NCI-H82 treated with DMSO at 0.1 percent for 48 hours (cell line): Measurements from ENCODE around the gene NKAIN2.

Source experiments
- DNase-seq: peaks from one replicate; lab custom pipeline; 2025; ENCODE audit not compliant: unreplicated experiment; lab: John Stamatoyannopoulos, UW

The NKAIN2 gene

DNA sequence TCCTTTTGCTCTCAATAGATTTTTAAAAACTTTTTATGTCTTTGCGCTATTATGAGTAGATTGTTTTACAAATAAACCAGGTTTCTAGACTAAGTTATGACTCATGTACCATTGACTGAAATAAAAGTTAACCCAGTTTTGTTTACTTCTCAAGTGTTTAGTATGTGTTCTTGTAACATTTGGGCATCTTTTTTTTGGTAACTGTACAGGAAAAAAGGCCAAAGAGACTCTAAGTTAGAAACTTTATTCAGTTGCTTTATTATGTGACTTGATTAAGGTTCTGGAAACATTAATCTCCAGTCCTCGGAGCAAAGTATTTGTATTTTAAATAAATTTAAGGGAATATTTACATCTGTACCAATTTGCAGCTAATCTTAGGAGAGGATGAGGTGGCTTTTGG, 2.9 kb downstream of the NKAIN2 start:
- DNase-seq = no peak

DNA sequence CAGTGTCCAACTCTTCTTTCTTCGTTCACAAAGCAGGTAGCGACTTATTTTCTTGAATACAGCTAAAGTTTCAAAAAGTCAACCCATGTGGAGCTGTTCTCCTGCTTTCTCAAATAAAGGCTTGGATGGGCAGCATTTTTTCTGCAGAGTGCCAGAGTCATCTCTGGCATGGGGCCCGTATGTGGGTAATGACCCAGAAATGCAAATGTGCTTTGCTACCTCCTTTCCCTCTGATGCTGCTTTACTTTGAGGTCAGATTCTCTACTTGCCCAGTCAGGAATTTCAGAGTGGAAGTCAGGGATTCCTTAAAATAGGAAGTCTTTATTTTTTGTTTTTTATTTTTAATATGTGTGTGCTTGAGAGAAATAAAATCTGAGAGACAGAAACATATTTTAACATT, 4.9 kb downstream of the NKAIN2 start:
- no peak for DNase-seq

GRCh38 chr6:123810214-123810613, 6.5 kb downstream of the NKAIN2 start:
- no peak for DNase-seq

DNA sequence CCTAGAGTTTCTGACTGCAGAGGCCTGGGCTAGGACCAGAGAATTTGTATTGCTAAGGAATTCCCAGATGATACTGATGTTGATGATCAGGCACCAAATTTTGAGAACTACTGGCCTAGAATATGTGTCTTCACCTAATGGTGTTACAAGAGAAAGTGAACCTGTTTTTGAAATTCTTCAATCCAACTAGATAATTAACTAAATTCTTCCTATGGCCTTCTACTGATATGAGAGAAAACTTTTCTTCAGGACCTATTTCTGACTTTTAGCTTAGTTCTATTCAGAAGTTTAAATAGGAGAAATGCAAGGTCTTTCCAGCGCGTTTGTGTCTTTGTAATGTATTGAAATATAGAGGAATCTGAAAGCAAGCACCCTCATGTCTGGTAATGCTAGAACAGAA, 7.3 kb downstream of the NKAIN2 start:
- DNase-seq = no peak

DNA sequence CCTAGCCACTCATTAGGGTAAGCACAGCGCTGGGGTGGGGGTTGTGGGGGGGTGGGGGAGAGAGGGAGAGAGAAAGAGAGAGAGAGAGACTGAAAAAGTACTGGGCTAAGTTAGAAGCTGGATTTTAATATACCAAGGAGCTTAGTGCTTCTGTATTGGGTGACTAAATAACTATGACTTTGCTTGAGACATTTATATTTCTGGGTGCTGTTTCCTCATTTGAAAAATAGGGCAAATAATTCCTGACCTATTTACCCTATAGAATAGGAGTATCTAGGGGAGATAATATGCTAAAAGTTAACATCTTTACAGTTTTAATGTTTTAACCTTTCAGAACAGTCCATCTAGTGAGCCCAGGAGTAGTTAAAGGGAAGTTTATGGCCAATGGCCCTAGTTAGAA, 7.7 kb downstream of the NKAIN2 start:
- DNase-seq = no peak

- no peak for DNase-seq
Measured at GRCh38 chr6:123812621-123813020, 9.0 kb downstream of the NKAIN2 start.

GRCh38 chr6:123821112-123821511, 17.4 kb downstream of the NKAIN2 start:
- DNase-seq = no peak

GRCh38 chr6:123829302-123829953, 25.8 kb downstream of the NKAIN2 start:
- DNase-seq = no peak

DNA sequence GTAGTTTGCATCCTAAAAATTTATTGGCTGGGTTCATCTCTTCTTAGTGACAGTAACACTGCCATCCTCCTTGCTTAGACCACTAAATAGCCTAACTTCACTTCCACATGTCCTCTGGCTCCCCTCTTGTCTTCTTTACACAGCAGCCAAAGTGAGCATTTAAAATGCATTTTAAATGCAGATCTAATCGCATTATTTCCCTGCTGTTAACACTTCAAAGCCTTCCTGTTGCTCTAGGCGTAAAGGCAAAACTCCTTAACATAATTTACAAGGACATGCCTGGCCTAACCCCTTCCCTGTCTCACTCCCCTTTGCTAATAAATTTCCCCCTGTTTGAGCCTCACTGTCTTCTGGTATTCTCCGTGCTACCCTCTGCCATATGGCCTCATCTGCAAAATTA, 26.5 kb downstream of the NKAIN2 start:
- peak; percentile 33 for DNase-seq

DNA sequence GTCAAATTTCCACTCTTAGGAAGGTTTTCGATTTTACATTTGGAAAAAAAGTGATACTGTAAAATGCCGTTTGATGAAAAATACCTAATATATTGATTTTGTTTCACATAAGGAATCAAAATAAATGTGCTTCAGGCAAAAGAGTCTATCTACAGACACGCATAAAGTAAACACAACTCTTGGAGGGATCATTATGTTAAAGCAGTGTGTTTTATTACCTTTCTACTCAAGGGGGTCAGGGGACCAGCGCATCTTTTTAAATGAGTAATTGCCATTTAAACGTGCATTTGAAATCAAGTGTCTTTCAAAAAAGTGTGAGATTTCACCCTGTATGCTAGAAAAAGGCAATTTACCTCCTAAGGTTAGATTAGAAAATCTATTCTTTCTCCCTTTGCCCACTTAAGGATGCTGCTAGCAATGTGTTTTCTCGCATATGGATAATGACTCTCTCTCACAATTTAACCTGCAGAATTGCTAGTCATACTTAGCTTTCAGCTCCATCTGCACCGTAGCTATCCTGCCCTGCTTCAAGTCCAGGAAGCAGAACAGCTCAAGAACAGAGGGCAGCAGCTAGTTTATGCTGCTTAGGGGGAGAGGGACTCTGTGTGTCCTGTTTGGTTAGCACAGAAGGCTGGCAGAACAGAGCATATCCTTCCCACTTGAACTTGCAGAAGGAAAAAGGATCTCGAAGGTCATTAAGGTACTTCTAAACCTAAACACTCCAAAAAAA, 35.0 kb downstream of the NKAIN2 start:
- DNase-seq = no peak

GRCh38 chr6:123841067-123841896, 37.6 kb downstream of the NKAIN2 start:
- no peak for DNase-seq

GRCh38 chr6:123844011-123844410, 40.3 kb downstream of the NKAIN2 start:
- no peak for DNase-seq

- no peak for DNase-seq
Measured at GRCh38 chr6:123848347-123848746, 44.7 kb downstream of the NKAIN2 start.

GRCh38 chr6:123849406-123849805, 45.7 kb downstream of the NKAIN2 start:
- no peak for DNase-seq

GRCh38 chr6:123850555-123850954, 46.9 kb downstream of the NKAIN2 start:
- DNase-seq = no peak

- DNase-seq = no peak
Measured at GRCh38 chr6:123854201-123854600, 50.5 kb downstream of the NKAIN2 start.

- DNase-seq = no peak
Measured at GRCh38 chr6:123855506-123855905, 51.8 kb downstream of the NKAIN2 start.

GRCh38 chr6:123859291-123859690, 55.6 kb downstream of the NKAIN2 start:
- DNase-seq = no peak

DNA sequence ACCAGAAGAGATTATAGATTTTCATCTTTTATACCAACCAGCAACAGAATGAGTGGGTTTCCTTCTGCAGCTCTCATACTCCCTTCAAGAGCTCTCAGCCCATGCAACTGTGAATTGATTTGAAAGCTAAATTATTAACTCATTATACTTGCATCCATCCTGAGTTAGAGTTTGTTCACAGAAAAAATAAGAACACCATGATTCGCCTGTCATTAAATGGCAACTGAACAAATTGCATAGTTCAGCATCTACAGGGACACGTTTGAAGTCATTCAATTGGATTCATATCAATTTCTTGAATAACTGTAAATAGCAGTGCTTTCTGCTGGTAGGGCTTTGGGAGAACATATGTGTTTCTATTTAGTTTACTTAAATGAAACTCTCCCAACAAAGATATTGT, 65.7 kb downstream of the NKAIN2 start:
- DNase-seq = no peak

DNA sequence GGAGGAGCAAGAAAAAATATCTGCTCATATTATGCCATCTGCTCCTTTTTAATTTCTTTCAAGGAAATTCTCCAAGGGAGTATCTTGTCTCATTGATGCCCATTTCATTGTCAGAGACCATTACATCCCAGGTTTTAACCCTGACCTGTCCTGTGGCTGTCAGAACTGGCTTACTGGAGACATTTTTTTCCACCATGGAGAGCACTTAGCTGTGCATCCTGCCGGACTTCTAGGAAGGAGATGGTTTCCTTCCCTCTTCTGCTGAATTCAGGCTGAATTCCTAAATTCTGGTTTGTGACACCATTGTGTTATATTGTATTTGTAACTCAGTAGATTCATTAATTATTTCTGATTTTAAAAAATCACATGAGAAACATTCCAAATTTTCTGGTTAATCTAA, 70.3 kb downstream of the NKAIN2 start:
- DNase-seq = no peak

- no peak for DNase-seq
Measured at GRCh38 chr6:123875784-123876183, 72.1 kb downstream of the NKAIN2 start.

- DNase-seq = no peak
Measured at GRCh38 chr6:123879749-123880148, 76.1 kb downstream of the NKAIN2 start.
